GM19397 (cell line): Measurements from ENCODE around the gene BRK1.
"Not testable (repeated sequence)": the region's sequence is repeated elsewhere in the genome, so short reads cannot be mapped to it uniquely, and the experiment has no call there.

Experiments used
- ATAC-seq: cut with Tn5 transposase; IDR thresholded peaks from one replicate; pipeline ENCODE4 v1.9.1; 2021; ENCODE audit warnings: mild to moderate bottlenecking, moderate library complexity; ENCODE audit not compliant: unreplicated experiment

BRK1 gene

GRCh38 chr3:10142707-10143560, 27.5 kb downstream of the BRK1 start:
- ATAC-seq = no peak

GRCh38 chr3:10145685-10146084, 30.2 kb downstream of the BRK1 start:
- ATAC-seq = no peak

DNA sequence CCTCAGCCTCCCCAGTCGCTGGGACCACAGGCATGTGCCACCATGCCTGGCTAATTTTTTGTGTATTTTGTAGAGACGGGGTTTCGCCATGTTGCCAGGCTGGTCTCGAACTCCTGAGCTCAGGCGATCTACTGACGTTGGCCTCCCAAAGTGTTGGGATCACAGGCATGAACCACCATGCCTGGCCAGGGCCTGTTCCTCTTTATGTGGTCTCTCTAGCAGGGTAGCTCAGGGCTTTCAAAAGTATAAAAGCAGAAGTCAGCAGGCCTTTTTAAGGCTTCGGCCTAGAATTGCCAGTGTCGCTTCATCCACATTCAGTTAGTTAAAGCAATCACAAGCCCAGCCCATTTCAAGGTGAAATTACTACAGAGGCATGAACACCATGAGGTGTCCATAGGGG, 33.8 kb downstream of the BRK1 start:
- ATAC-seq = no peak

- ATAC-seq = no peak
Observed at GRCh38 chr3:10150987-10151386, 35.5 kb downstream of the BRK1 start.

DNA sequence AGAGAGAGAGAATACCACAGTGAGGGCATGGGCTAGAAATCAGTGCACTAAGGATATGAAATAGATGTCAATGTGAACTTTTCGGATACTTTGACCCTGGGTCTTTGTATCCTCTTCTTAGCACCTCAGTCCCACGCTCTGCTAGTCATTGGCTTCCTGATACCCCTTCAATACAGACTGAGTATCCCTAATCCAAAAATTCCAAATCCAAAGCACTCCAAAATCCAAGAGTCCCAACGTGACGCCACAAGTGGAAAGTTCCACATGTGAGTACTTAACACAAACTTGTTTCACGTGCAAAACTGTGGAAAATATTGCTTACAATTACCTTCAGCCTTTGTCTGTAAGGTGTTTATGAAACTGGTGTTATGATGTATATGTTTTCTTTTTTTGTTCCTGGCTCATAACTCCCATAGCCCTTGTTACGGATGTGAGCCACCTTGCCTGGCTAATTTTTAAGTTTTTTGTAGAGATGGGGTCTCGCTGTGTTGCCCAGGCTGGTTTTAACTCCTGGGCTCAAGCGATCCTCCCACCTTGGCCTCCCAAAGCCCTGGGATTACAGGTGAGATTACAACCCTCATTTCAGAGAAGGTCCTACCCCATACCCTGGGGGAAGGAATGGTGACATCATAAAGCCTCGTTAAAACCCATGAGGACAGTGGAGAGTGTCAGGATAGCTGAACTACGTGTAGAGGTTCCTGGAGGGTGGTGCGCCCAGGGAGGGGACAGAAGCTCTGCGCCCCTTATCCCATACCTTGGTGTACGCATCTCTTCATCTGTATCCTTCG, 39.1 kb downstream of the BRK1 start:
- no peak for ATAC-seq

- ATAC-seq = no peak
Observed at GRCh38 chr3:10155123-10155472, 39.6 kb downstream of the BRK1 start.

DNA sequence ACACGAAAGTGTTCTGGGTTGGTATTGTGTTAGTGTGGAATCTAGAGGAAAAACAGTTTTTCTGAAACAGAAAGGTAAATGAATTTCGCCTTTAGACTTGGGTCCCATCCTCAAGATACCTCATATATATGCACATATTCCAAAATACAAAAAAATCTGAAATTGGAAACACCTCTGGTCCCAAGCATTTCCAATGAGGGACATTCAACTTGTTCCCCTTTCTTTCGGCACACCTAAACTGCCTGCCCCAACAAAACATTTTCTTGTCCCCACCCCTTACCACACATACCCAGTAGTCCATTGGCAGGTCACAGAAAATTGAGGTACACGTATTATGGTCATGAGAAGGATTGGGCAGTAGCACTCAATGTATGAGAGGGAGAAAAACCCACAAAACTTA, 40.2 kb downstream of the BRK1 start:
- no peak for ATAC-seq

- ATAC-seq = no peak
Observed at GRCh38 chr3:10157031-10157430, 41.6 kb downstream of the BRK1 start.

GRCh38 chr3:10158555-10158954, 43.1 kb downstream of the BRK1 start:
- not testable (repeated sequence) for ATAC-seq

DNA sequence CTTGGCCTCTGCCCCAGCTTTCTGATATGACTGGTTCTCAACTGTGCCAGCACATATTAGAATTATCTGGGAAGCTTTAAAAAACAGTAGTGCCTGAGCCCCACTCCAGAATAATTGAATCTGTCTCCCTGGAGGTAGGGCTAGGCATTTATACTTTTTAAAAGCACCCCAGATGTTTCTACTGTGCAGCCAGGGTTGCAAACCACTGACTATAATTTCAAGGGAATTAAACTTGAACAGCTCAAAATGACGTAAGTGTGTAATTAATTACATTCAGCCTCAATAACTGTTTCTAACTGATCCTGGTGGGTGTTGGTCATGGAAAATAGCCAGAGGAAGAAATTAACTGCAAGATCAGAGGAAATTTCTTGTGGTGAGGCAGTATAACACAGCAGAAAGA, 44.9 kb downstream of the BRK1 start:
- no peak for ATAC-seq

DNA sequence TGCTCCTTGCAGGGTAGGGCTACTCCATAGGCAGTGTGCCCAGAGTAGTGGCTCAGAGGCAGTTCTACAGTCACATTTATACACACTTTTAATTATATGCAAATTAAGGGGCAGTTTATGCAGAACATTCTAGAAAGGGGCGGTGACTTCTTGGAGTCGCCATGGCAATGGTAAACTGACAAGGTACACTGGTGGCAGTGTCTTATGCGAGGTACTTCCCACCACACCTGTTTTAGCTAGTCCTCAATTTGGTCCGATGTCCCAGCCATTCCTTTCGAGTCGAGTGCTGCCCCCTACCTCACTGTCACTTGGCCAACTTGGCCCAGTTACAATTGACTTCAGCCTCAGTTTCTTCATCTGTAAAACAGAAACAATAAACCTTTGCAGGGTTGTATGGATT, 45.5 kb downstream of the BRK1 start:
- ATAC-seq = no peak

GRCh38 chr3:10162185-10162584, 46.7 kb downstream of the BRK1 start:
- ATAC-seq = no peak

DNA sequence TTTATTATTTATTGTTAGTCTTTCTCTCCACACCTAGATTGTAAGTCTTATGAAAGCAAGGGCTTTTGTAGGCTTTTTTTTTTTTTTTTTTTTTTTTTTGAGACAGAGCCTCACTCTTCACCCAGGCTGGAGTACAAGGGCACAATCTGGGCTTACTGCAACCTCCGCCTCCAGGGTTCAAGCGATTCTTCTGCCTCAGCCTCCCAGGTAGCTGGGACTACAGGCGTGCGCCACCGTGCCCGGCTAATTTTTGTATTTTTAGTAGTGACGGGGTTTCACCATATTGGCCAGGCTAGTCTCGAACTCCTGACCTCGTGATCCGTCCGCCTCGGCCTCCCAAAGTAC, 48.7 kb downstream of the BRK1 start:
- ATAC-seq = not testable (repeated sequence)

- ATAC-seq = peak; percentile 88
Observed at GRCh38 chr3:10164546-10165393, 49.3 kb downstream of the BRK1 start, which contains the start of gene IRAK2. IRAK2 (plus strand) TSS chr3:10164919; CDS start chr3:10164955, 36 bp downstream.

DNA sequence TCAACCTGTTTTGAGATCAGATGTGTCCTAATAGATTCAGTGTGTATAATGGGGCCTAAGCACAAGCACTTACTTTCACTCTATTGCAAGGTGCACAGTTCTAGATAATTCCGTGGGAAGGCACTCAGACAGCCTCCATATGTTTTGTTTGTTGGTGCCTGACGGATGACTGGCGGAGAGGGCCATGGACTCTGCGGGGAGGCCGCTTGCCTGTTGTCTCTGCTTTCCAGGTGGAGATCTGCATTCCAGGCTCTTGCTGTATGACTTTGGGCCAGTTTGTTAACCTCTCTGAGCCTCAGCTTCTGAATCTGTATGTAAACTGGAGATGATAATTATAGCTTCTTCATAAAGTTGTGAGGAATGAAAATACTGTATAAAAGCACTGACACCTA, 50.7 kb downstream of the BRK1 start:
- no peak for ATAC-seq

DNA sequence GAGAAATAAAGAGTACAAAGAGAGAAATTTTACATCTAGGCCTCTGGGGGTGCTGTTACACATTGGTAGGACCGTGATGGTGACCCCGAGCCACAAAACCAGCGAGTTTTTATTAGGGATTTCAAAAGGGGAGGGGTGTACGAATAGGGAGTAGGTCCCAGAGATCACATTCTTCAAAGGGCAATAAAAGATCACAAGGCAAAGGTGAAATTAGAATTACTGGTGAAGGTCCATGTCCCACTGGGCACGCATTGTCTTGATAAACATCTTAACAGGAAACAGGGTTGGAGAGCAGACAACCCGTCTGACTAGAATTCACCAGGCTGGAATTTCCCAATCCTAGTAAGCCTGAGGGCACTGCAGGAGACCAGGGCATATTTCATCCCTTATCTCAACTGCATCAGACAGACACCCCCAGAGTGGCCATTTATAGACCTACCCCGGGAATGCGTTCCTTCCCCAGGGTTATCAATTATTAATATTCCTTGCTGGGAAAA, 53.6 kb downstream of the BRK1 start:
- ATAC-seq = no peak

DNA sequence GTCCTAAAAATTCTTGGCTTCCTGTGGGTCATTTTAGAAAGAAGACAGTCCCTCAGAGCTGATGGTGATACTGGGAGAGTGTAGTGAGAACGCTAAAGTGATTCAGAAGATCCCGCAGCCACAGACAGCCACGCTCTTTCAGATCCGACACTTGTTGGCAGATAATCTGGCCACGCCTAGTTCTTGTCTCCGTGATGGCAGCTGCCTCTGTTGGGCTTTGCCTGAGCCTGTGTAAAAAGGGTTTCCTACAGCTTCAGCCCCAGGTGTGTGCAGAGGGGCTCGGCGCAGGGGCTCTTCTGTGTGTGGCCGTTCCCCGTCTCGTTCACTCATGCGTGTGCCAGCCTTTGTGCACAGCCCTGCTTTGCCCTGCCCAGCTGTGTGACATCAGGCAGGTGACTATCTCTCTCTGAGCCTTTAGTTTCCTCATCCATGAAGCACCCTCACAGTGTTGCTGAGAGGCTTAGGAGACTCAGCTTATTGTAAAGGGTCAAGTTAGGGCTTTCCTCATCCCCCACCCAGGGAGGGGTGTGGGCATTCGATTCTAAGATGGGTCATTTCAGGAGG, 55.5 kb downstream of the BRK1 start:
- ATAC-seq = no peak

GRCh38 chr3:10173095-10173925, 57.8 kb downstream of the BRK1 start:
- ATAC-seq = no peak

DNA sequence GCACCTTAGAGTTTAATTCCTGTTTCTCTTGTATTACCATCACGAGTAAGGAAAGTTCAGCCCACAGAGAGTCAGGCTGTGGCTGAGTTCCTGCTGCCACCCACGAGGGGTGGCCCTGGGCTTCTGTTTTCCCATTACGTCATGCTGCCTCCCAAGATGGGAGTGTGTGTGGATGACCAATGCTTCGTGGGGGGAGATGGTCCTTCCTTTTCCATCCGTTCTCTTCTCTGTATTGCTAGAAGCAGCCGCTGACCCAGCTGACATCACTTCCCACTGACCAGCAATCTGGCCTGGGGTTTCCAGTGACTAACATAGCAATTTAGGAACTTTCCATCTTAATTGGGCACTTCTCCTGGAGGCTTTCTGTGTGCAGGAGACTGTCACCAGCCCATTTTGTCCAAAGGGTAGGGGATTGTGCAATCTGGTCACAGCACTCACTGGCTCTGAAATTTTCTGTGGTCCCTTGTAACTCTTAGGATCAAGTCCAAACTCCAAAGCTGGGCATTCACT, 58.5 kb downstream of the BRK1 start:
- no peak for ATAC-seq

GRCh38 chr3:10175334-10175733, 59.9 kb downstream of the BRK1 start:
- not testable (repeated sequence) for ATAC-seq
